ENCODE data around the gene KNSTRN. TPM values are rescaled to one million over a fixed set of nuclear protein-coding genes. Genes with fewer than 3 reads are reported as not detected.
A peak's percentile ranks its signal among the peaks of the same experiment; 100 is the strongest.

The KNSTRN gene
- total and polyA plus RNA-seq, 2 of the 13 experiments (the other 11 are each of a cell fraction or from before 2014, with no cell fraction given) = 20.3 to 62.3 TPM

- TF ChIP-seq ATRX (CRISPR knock-in tag; IDR thresholded peaks at IDR 0.05; ENCODE audit: borderline replicate concordance) (no peak), SP1 (IDR thresholded peaks at IDR 0.05) (no peak), SP1 (CRISPR knock-in tag; IDR thresholded peaks at IDR 0.05) (0 out of 2 replicates have a peak, but pooled peaks have one; percentile 29), HNRNPLL (IDR thresholded peaks at IDR 0.05; ENCODE audit: low read depth, low read length, poor library complexity, severe bottlenecking) (peak; percentile 86), MAF1 (CRISPR knock-in tag; IDR thresholded peaks at IDR 0.05; ENCODE audit: borderline replicate concordance) (peak; percentile 91; the same call in 1 of the 2 replicates), ZNF12 (CRISPR knock-in tag; IDR thresholded peaks at IDR 0.05) (peak; percentile 76; the same call in 1 of the 2 replicates), MYPOP (CRISPR knock-in tag; IDR thresholded peaks at IDR 0.05) (peak; percentile 86), ZNF430 (CRISPR knock-in tag; IDR thresholded peaks at IDR 0.05) (peak; percentile 93), ETV5 (CRISPR knock-in tag; IDR thresholded peaks at IDR 0.05; ENCODE audit: borderline replicate concordance) (peak; percentile 89), AKNA (CRISPR knock-in tag; IDR thresholded peaks at IDR 0.05; ENCODE audit: borderline replicate concordance) (peak; percentile 98), ZFP41 (CRISPR knock-in tag; IDR thresholded peaks at IDR 0.05; ENCODE audit: borderline replicate concordance) (peak; percentile 92; the same call in 1 of the 2 replicates), ZNF557 (CRISPR knock-in tag; IDR thresholded peaks at IDR 0.05) (peak; percentile 95), SRSF1 (optimal IDR thresholded peaks at IDR 0.05; ENCODE audit: low read depth, low read length) (peak; percentile 49), ETS1 (CRISPR knock-in tag; IDR thresholded peaks at IDR 0.05) (peak; percentile 96; the same call in 1 of the 2 replicates), RBM39 (IDR thresholded peaks at IDR 0.05; ENCODE audit: low read depth, low read length, poor library complexity, severe bottlenecking) (peak; percentile 58), TFDP2 (CRISPR knock-in tag; IDR thresholded peaks at IDR 0.05) (peak; percentile 94), CEBPG (CRISPR knock-in tag; IDR thresholded peaks at IDR 0.05) (peak; percentile 36; the same call in 1 of the 2 replicates), ZBTB42 (CRISPR knock-in tag; IDR thresholded peaks at IDR 0.05) (peak; percentile 98), PBX2 (CRISPR knock-in tag; IDR thresholded peaks at IDR 0.05) (no peak)
These were observed 14.6 kb upstream of the KNSTRN start (continued) for GRCh38 chr15:40367686-40368611.
